ENCODE data around the gene TRAPPC2B. TPM values are rescaled to one million over a fixed set of nuclear protein-coding genes. Genes with fewer than 3 reads are reported as not detected.
A peak's percentile ranks its signal among the peaks of the same experiment; 100 is the strongest.

Gene TRAPPC2B
- 16.1 and 21.0 TPM in 2 replicates for total RNA-seq (2014; rRNA removed)
- Bru-seq, nascent RNA = percentile 68 among the genes with signal in this experiment
- percentile 80 among the genes with signal in this experiment for BruChase-seq, experiment 1, labeled RNA remaining after a 6-hour chase
- percentile 86 among the genes with signal in this experiment for BruChase-seq, experiment 2, labeled RNA remaining after a 2-hour chase
- long read RNA-seq, transcript TRAPPC2B-201 (2 exons, 732 nt) = major isoform, 22 of 26 reads
- long read RNA-seq, partial matches to known transcripts = 0 of 26 reads
- long read RNA-seq, other reads (novel, unspliced or antisense) = 0 of 26 reads

GRCh38 chr19:57362997-57363687, at the start of gene TRAPPC2B, which contains the start of gene ZNF547:
TRAPPC2B (plus strand) TSS chr19:57363551; CDS start chr19:57364834, 1,283 bp downstream.
ZNF547 (plus strand) TSS chr19:57363551; CDS start chr19:57368556, 5,005 bp downstream.
- DNase-seq (peak; percentile 99), ATAC-seq (peak; percentile 99)
- Histone ChIP-seq H3K27ac (ENCODE audit: low read length) (peak within 1 kb of the TSS; percentile 32), H3K9me2 (replicated peaks; ENCODE audit: low read length) (no peaks in the 10 kb centered on the region), H2AFZ (ENCODE audit: low read length) (peak within 1 kb of the TSS; percentile 90), H3K4me2 (ENCODE audit: low read length) (peak within 1 kb of the TSS; percentile 85), H3K4me1 (ENCODE audit: insufficient read depth, low read length) (peaks cover 13% of the 10 kb centered on the region), H3K27me3 (ENCODE audit: low read length) (no peaks in the 10 kb centered on the region), H3K79me2 (ENCODE audit: low read length) (peaks cover 18% of the 10 kb centered on the region), H3K9me3 (ENCODE audit: low read length) (no peaks in the 10 kb centered on the region), H3F3A (ENCODE audit: low read length, unreplicated experiment) (no peaks in the 10 kb centered on the region), H4K20me1 (ENCODE audit: low read length) (no peaks in the 10 kb centered on the region), H3K4me3 (ENCODE audit: low read length) (peak within 1 kb of the TSS; percentile 80), H3K36me3 (ENCODE audit: low read depth, low read length) (peaks cover 17% of the 10 kb centered on the region), H3K9ac (ENCODE audit: low read length) (peak within 1 kb of the TSS; percentile 82)
- POLR2A ChIA-PET (ENCODE audit: unreplicated experiment) = no interaction called here
- no TSS peak for BruUV-seq (replicated peaks)
- intact Hi-C loops (cut with micrococcal nuclease) = loop anchor here (1.0 kb wide), 2 partner anchors 12 to 43 kb away; partner anchors contain the start of genes ZNF304 and ZNF543
- TF ChIP-seq EZH2 (IDR thresholded peaks at IDR 0.05; ENCODE audit: low read length, unreplicated experiment) (no peak), EZH2phosphoT487 (IDR thresholded peaks at IDR 0.05; ENCODE audit: borderline replicate concordance, low read length) (no peak), CTCF (conservative IDR thresholded peaks at IDR 0.05; ENCODE audit: low read depth, low read length) (no peak)
- CTCF ChIA-PET = no interaction called here

DNA sequence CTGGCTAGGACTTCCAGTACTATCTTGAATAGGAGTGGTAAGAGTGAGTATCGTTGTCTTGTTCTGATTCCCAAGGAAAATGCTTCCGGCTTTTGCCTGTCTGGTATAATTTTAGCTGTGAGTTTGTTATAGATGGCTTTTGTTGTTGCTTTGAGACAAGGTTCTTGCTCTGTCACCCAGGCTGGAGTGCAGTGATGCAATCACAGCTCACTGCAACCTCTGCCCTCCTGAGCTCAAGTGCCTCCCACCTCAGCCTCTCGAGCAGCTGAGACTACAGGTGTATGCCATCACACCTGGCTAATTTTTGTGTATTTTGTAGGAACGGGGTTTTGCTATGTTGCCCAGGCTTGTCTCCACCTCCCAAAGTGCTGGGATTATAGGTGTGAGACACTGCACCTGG, 49.2 kb upstream of the TRAPPC2B start:
- Histone ChIP-seq H3K36me3 (ENCODE audit: low read depth, low read length) (no peaks in the 10 kb centered on the region), H3K4me1 (ENCODE audit: insufficient read depth, low read length) (no peaks in the 10 kb centered on the region), H3K9me2 (replicated peaks; ENCODE audit: low read length) (no peaks in the 10 kb centered on the region), H3K4me2 (ENCODE audit: low read length) (no peak overlapping the region), H3F3A (ENCODE audit: low read length, unreplicated experiment) (no peaks in the 10 kb centered on the region), H2AFZ (ENCODE audit: low read length) (no peak overlapping the region), H3K79me2 (ENCODE audit: low read length) (no peaks in the 10 kb centered on the region), H3K27ac (ENCODE audit: low read length) (no peak overlapping the region), H4K20me1 (ENCODE audit: low read length) (no peaks in the 10 kb centered on the region), H3K9me3 (ENCODE audit: low read length) (no peaks in the 10 kb centered on the region), H3K4me3 (ENCODE audit: low read length) (no peak overlapping the region), H3K27me3 (ENCODE audit: low read length) (0 out of 2 replicates have a peak, but pooled peaks cover 7% of the 10 kb centered on the region), H3K9ac (ENCODE audit: low read length) (no peak overlapping the region)
- no peak for TF ChIP-seq EZH2 (IDR thresholded peaks at IDR 0.05; ENCODE audit: low read length, unreplicated experiment)
- no peak for TF ChIP-seq CTCF (conservative IDR thresholded peaks at IDR 0.05; ENCODE audit: low read depth, low read length)
- no peak for TF ChIP-seq EZH2phosphoT487 (IDR thresholded peaks at IDR 0.05; ENCODE audit: borderline replicate concordance, low read length)
- no TSS peak for BruUV-seq (replicated peaks)
- ChIA-PET CTCF (no interaction called here), POLR2A (ENCODE audit: unreplicated experiment) (no interaction called here)
- DNase-seq (no peak), ATAC-seq (no peak)
- intact Hi-C loops (cut with micrococcal nuclease) = no loop called here

Measured in PC-3 (cell line).